Mesendoderm (in vitro differentiated cells): ENCODE measurements around the gene B3GALNT2. TPM values are rescaled to one million over a fixed set of nuclear protein-coding genes. Genes with fewer than 3 reads are reported as not detected.
"Not testable (repeated sequence)": the region's sequence is repeated elsewhere in the genome, so short reads cannot be mapped to it uniquely, and the experiment has no call there.

Experiments
- DNase-seq: peaks from one replicate; pipeline ENCODE4 v3.0.0; 2013
- H2AK5ac ChIP-seq: 2 replicates; pipeline ENCODE4 v1.6.1; 2013; ENCODE audit warnings: low read length, inconsistent platforms
- H2BK120ac ChIP-seq: 2 replicates; pipeline ENCODE4 v1.6.1; 2013; ENCODE audit warnings: low read depth, mild to moderate bottlenecking, low read length, moderate library complexity, mixed read lengths
- H2BK15ac ChIP-seq: replicated peaks from 2 replicates; pipeline ENCODE4 v1.6.1; 2013; ENCODE audit warnings: low read depth, mild to moderate bottlenecking, moderate library complexity
- H2BK5ac ChIP-seq: 2 replicates; pipeline ENCODE4 v1.6.1; 2013; ENCODE audit warnings: low read length, inconsistent platforms
- H3K18ac ChIP-seq: 2 replicates; pipeline ENCODE4 v1.6.1; 2013; ENCODE audit warnings: mild to moderate bottlenecking, low read length, mixed read lengths
- H3K23ac ChIP-seq: one replicate; pipeline ENCODE4 v1.6.1; 2013; ENCODE audit warnings: low read length
- H3K27ac ChIP-seq: 2 replicates; pipeline ENCODE4 v1.5.1; 2013; ENCODE audit warnings: low read depth, mild to moderate bottlenecking, inconsistent platforms, low read length, moderate library complexity
- H3K27me3 ChIP-seq: 2 replicates; pipeline ENCODE4 v1.6.1; 2013; ENCODE audit warnings: low read length, control low read depth, mild to moderate bottlenecking, inconsistent platforms; ENCODE audit not compliant: insufficient read depth, poor library complexity
- H3K36me3 ChIP-seq: 2 replicates; pipeline ENCODE4 v1.6.1; 2013; ENCODE audit warnings: low read length, inconsistent platforms; ENCODE audit not compliant: control insufficient read depth, insufficient read depth
- H3K4ac ChIP-seq: one replicate; pipeline ENCODE4 v1.6.1; 2013; ENCODE audit warnings: low read depth, mild to moderate bottlenecking, low read length, moderate library complexity
- H3K4me1 ChIP-seq: 2 replicates; pipeline ENCODE4 v1.6.1; 2013; ENCODE audit warnings: low read depth, low read length, inconsistent platforms; ENCODE audit not compliant: control insufficient read depth
- H3K4me2 ChIP-seq: 2 replicates; pipeline ENCODE4 v1.6.1; 2013; ENCODE audit warnings: low read length
- H3K4me3 ChIP-seq: 2 replicates; pipeline ENCODE4 v1.5.1; 2013; ENCODE audit warnings: mild to moderate bottlenecking, low read length
- H3K56ac ChIP-seq: one replicate; pipeline ENCODE4 v1.6.1; 2013; ENCODE audit warnings: low read length
- H3K79me1 ChIP-seq: 2 replicates; pipeline ENCODE4 v1.6.1; 2013; ENCODE audit warnings: low read length, inconsistent platforms
- H3K79me2 ChIP-seq: 2 replicates; pipeline ENCODE4 v1.6.1; 2013; ENCODE audit warnings: mild to moderate bottlenecking, low read length; ENCODE audit not compliant: control insufficient read depth, insufficient read depth
- H3K9ac ChIP-seq: 2 replicates; pipeline ENCODE4 v1.6.1; 2013; ENCODE audit warnings: low read length, inconsistent platforms
- H4K5ac ChIP-seq: one replicate; pipeline ENCODE4 v1.6.1; 2013; ENCODE audit warnings: low read length
- H4K8ac ChIP-seq: one replicate; pipeline ENCODE4 v1.6.1; 2013; ENCODE audit warnings: low read depth, mild to moderate bottlenecking, control low read depth, low read length, moderate library complexity
- WGBS: extraction: QIAGEN DNeasy Blood & Tissue Kit; methylation state at CpG from one replicate; pipeline ENCODE4 v1.1.7; 2013; ENCODE audit warnings: low lambda C conversion rate, missing lambda C conversion rate; ENCODE audit not compliant: insufficient coverage; ENCODE audit errors: extremely low coverage; 5-methylcytosine and 5-hydroxymethylcytosine counted together
- polyA plus RNA-seq, 2 experiments: library from polyadenylated mRNA; stranded (reverse); fragments of 200-250 nt; gene quantifications; one replicate each; pipeline ENCODE4 v1.2.3, GENCODE V29; 2013

The B3GALNT2 gene
- polyA plus RNA-seq (2013, experiment 1 of 2): 12.6 TPM
- polyA plus RNA-seq (2013, experiment 2 of 2): 13.0 TPM

- Histone ChIP-seq H3K56ac (peak within 1 kb of the TSS; percentile 99), H3K79me1 (peaks cover 3% of the 10 kb centered on the region), H2BK15ac (no peak within 1 kb of the TSS), H3K23ac (peak within 1 kb of the TSS; percentile 56), H3K4me1 (no peaks in the 10 kb centered on the region), H2BK120ac (no peak within 1 kb of the TSS), H3K18ac (peak within 1 kb of the TSS; percentile 44), H3K27me3 (no peaks in the 10 kb centered on the region), H3K4me3 (peak within 1 kb of the TSS; percentile 91), H3K4me2 (peak within 1 kb of the TSS; percentile 86), H3K27ac (peak within 1 kb of the TSS; percentile 87), H2BK5ac (peak within 1 kb of the TSS; percentile 94), H3K9ac (peak within 1 kb of the TSS; percentile 97), H3K79me2 (peaks cover 14% of the 10 kb centered on the region), H4K5ac (no peak within 1 kb of the TSS), H2AK5ac (no peak within 1 kb of the TSS), H4K8ac (no peak within 1 kb of the TSS), H3K4ac (peak within 1 kb of the TSS; percentile 2), H3K36me3 (no peaks in the 10 kb centered on the region)
- WGBS: no CpG with 5 or more reads among the region's 48 CpGs
- no peak for DNase-seq
These were observed at the start of gene B3GALNT2 for GRCh38 chr1:235504122-235504493. TSS of gene B3GALNT2 (minus strand) at chr1:235504452. CDS start at chr1:235504252, 200 bp downstream.

- WGBS: no CpG with 5 or more reads among the region's 5 CpGs
These were observed 48.9 kb upstream of the B3GALNT2 start for GRCh38 chr1:235553112-235553551.

GRCh38 chr1:235552146-235552716 lies 48.0 kb upstream of the B3GALNT2 start:
- no CpG with 5 or more reads among the region's 10 CpGs for WGBS

More at GRCh38 chr1:235553112-235553551, 48.9 kb upstream of the B3GALNT2 start:
- Histone ChIP-seq H3K4me2 (no peak overlapping the region), H2BK120ac (no peak overlapping the region), H3K36me3 (no peaks in the 10 kb centered on the region), H3K79me2 (no peaks in the 10 kb centered on the region), H3K27me3 (no peaks in the 10 kb centered on the region), H3K4me3 (no peak overlapping the region), H2BK5ac (no peak overlapping the region), H3K4ac (no peak overlapping the region), H4K5ac (no peak overlapping the region), H3K23ac (no peak overlapping the region), H3K79me1 (no peaks in the 10 kb centered on the region), H2AK5ac (no peak overlapping the region), H3K18ac (no peak overlapping the region), H4K8ac (no peak overlapping the region), H3K27ac (no peak overlapping the region), H3K56ac (no peak overlapping the region), H3K9ac (no peak overlapping the region), H3K4me1 (no peaks in the 10 kb centered on the region), H2BK15ac (no peak overlapping the region)
- DNase-seq: no peak

GRCh38 chr1:235549351-235550139 lies 45.3 kb upstream of the B3GALNT2 start:
- H2BK5ac ChIP-seq: no peak overlapping the region
- H3K4ac ChIP-seq: no peak overlapping the region

More at GRCh38 chr1:235552146-235552716, 48.0 kb upstream of the B3GALNT2 start:
- Histone ChIP-seq H2BK15ac (no peak overlapping the region), H3K4me1 (no peaks in the 10 kb centered on the region), H2AK5ac (no peak overlapping the region), H3K23ac (no peak overlapping the region), H2BK5ac (no peak overlapping the region), H3K9ac (no peak overlapping the region), H4K8ac (no peak overlapping the region), H3K4ac (no peak overlapping the region), H4K5ac (no peak overlapping the region), H3K79me2 (no peaks in the 10 kb centered on the region), H3K27ac (no peak overlapping the region), H3K56ac (no peak overlapping the region), H3K4me2 (no peak overlapping the region), H3K27me3 (no peaks in the 10 kb centered on the region), H3K4me3 (no peak overlapping the region), H2BK120ac (no peak overlapping the region), H3K79me1 (no peaks in the 10 kb centered on the region), H3K36me3 (no peaks in the 10 kb centered on the region), H3K18ac (no peak overlapping the region)
- DNase-seq: no peak

GRCh38 chr1:235546369-235547155 lies 42.3 kb upstream of the B3GALNT2 start:
- not testable (repeated sequence) for H3K4me1 ChIP-seq, H3K79me2 ChIP-seq, H3K4me3 ChIP-seq, H3K79me1 ChIP-seq, H4K5ac ChIP-seq, H3K56ac ChIP-seq, H4K8ac ChIP-seq, H2BK5ac ChIP-seq, H3K9ac ChIP-seq, H3K27me3 ChIP-seq, H2BK15ac ChIP-seq, H2AK5ac ChIP-seq, H2BK120ac ChIP-seq, H3K36me3 ChIP-seq, H3K23ac ChIP-seq, H3K18ac ChIP-seq, H3K4ac ChIP-seq, H3K27ac ChIP-seq, H3K4me2 ChIP-seq
- no CpG with 5 or more reads among the region's 10 CpGs for WGBS
- peak; percentile 82 for DNase-seq

More at GRCh38 chr1:235549351-235550139, 45.3 kb upstream of the B3GALNT2 start:
- Histone ChIP-seq H2BK15ac (no peak overlapping the region), H4K5ac (no peak overlapping the region), H3K18ac (no peak overlapping the region), H3K36me3 (no peaks in the 10 kb centered on the region), H3K4me3 (no peak overlapping the region), H3K23ac (no peak overlapping the region), H4K8ac (no peak overlapping the region), H2BK120ac (no peak overlapping the region), H2AK5ac (no peak overlapping the region), H3K27me3 (no peaks in the 10 kb centered on the region), H3K4me2 (no peak overlapping the region), H3K56ac (no peak overlapping the region), H3K79me1 (no peaks in the 10 kb centered on the region), H3K9ac (no peak overlapping the region), H3K4me1 (peaks cover 4% of the 10 kb centered on the region), H3K27ac (no peak overlapping the region), H3K79me2 (no peaks in the 10 kb centered on the region)
- no peak for DNase-seq
- WGBS: no CpG with 5 or more reads among the region's 13 CpGs
